Measurements from ENCODE around the gene PRODH2. TPM values are rescaled to one million over a fixed set of nuclear protein-coding genes. Genes with fewer than 3 reads are reported as not detected.

The PRODH2 gene
- total and polyA plus RNA-seq, 10 of the 15 experiments (the other 5 are each of a cell fraction or from before 2014, with no cell fraction given) = 0.07 TPM; not detected in 9

DNA sequence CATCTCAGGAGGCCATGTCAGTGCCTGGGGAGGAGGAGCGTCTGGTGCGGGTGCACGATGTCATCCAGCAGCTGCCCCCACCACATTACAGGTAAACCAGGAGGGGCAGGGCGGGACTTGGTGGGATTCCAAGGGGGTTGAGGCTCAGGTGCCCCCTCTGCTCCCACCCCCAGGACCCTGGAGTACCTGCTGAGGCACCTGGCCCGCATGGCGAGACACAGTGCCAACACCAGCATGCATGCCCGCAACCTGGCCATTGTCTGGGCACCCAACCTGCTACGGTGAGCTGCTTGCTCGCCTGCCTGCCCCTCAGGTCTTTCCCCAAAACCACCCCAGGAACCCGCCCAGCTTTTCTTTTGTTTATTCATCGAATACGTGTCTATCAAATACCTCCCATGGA, 30.1 kb downstream of the PRODH2 start:
- 81% methylated on average over 11 of the region's 12 CpGs for WGBS (ENCODE audit: insufficient coverage, insufficient replicate concordance, low lambda C conversion rate, missing lambda C conversion rate)
- intact Hi-C loops (cut with micrococcal nuclease; ENCODE audit: unreplicated experiment) = no loop called here
- H3K27ac ChIP-seq (ENCODE audit: control insufficient read depth, insufficient read depth) = no peak overlapping the region
- H2AFZ ChIP-seq (ENCODE audit: control insufficient read depth, low read depth, low read length) = no peak overlapping the region
- in situ Hi-C loops (cut with MboI) = no loop called here
- H3K4me1 ChIP-seq (ENCODE audit: control insufficient read depth, insufficient read depth, low read length) = no peaks in the 10 kb centered on the region
- no TSS peak for BruUV-seq (replicated peaks)
- TF ChIP-seq, protein P1, sequence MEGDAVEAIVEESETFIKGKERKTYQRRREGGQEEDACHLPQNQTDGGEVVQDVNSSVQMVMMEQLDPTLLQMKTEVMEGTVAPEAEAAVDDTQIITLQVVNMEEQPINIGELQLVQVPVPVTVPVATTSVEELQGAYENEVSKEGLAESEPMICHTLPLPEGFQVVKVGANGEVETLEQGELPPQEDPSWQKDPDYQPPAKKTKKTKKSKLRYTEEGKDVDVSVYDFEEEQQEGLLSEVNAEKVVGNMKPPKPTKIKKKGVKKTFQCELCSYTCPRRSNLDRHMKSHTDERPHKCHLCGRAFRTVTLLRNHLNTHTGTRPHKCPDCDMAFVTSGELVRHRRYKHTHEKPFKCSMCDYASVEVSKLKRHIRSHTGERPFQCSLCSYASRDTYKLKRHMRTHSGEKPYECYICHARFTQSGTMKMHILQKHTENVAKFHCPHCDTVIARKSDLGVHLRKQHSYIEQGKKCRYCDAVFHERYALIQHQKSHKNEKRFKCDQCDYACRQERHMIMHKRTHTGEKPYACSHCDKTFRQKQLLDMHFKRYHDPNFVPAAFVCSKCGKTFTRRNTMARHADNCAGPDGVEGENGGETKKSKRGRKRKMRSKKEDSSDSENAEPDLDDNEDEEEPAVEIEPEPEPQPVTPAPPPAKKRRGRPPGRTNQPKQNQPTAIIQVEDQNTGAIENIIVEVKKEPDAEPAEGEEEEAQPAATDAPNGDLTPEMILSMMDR (IDR thresholded peaks at IDR 0.05 in 2 of 3, conservative IDR thresholded peaks at IDR 0.05 in 1 of 3; ENCODE audit: control insufficient read depth in 2 of 3, extremely low read depth in 1 of 3, insufficient read depth in 1 of 3, low read depth in 3 of 3, low read length in 3 of 3) = no peak
- TF ChIP-seq, protein P2, sequence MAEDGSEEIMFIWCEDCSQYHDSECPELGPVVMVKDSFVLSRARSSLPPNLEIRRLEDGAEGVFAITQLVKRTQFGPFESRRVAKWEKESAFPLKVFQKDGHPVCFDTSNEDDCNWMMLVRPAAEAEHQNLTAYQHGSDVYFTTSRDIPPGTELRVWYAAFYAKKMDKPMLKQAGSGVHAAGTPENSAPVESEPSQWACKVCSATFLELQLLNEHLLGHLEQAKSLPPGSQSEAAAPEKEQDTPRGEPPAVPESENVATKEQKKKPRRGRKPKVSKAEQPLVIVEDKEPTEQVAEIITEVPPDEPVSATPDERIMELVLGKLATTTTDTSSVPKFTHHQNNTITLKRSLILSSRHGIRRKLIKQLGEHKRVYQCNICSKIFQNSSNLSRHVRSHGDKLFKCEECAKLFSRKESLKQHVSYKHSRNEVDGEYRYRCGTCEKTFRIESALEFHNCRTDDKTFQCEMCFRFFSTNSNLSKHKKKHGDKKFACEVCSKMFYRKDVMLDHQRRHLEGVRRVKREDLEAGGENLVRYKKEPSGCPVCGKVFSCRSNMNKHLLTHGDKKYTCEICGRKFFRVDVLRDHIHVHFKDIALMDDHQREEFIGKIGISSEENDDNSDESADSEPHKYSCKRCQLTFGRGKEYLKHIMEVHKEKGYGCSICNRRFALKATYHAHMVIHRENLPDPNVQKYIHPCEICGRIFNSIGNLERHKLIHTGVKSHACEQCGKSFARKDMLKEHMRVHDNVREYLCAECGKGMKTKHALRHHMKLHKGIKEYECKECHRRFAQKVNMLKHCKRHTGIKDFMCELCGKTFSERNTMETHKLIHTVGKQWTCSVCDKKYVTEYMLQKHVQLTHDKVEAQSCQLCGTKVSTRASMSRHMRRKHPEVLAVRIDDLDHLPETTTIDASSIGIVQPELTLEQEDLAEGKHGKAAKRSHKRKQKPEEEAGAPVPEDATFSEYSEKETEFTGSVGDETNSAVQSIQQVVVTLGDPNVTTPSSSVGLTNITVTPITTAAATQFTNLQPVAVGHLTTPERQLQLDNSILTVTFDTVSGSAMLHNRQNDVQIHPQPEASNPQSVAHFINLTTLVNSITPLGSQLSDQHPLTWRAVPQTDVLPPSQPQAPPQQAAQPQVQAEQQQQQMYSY (CRISPR knock-in tag; IDR thresholded peaks at IDR 0.05) = no peak
- no peak for TF ChIP-seq MEF2A (IDR thresholded peaks at IDR 0.05; ENCODE audit: insufficient read depth, low read depth, low read length)
- no peak for TF ChIP-seq NFYB (IDR thresholded peaks at IDR 0.05; ENCODE audit: insufficient read depth, low read depth, low read length)
- TF ChIP-seq, protein P3, sequence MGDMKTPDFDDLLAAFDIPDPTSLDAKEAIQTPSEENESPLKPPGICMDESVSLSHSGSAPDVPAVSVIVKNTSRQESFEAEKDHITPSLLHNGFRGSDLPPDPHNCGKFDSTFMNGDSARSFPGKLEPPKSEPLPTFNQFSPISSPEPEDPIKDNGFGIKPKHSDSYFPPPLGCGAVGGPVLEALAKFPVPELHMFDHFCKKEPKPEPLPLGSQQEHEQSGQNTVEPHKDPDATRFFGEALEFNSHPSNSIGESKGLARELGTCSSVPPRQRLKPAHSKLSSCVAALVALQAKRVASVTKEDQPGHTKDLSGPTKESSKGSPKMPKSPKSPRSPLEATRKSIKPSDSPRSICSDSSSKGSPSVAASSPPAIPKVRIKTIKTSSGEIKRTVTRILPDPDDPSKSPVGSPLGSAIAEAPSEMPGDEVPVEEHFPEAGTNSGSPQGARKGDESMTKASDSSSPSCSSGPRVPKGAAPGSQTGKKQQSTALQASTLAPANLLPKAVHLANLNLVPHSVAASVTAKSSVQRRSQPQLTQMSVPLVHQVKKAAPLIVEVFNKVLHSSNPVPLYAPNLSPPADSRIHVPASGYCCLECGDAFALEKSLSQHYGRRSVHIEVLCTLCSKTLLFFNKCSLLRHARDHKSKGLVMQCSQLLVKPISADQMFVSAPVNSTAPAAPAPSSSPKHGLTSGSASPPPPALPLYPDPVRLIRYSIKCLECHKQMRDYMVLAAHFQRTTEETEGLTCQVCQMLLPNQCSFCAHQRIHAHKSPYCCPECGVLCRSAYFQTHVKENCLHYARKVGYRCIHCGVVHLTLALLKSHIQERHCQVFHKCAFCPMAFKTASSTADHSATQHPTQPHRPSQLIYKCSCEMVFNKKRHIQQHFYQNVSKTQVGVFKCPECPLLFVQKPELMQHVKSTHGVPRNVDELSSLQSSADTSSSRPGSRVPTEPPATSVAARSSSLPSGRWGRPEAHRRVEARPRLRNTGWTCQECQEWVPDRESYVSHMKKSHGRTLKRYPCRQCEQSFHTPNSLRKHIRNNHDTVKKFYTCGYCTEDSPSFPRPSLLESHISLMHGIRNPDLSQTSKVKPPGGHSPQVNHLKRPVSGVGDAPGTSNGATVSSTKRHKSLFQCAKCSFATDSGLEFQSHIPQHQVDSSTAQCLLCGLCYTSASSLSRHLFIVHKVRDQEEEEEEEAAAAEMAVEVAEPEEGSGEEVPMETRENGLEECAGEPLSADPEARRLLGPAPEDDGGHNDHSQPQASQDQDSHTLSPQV (IDR thresholded peaks at IDR 0.05) = no peak
- no peak for TF ChIP-seq BHLHE40 (IDR thresholded peaks at IDR 0.05; ENCODE audit: borderline replicate concordance in 1 of 2, low read depth in 2 of 2, low read length in 1 of 2)
- no peaks in the 10 kb centered on the region for H3K27me3 ChIP-seq (replicated peaks in 1 of 2; ENCODE audit: control insufficient read depth in 2 of 2, insufficient read depth in 2 of 2, low read length in 1 of 2)
- no peak overlapping the region for H3K9ac ChIP-seq (ENCODE audit: control insufficient read depth, insufficient read depth, low read length)
- FAIRE-seq (no peak), DNase-seq (ENCODE audit: low read depth, low spot score) (no peak), ATAC-seq (no peak)
- no peaks in the 10 kb centered on the region; a peak in 1 of 4 replicates for H3K36me3 ChIP-seq (ENCODE audit: control insufficient read depth in 2 of 2, insufficient read depth in 2 of 2, low read length in 1 of 2)
- H3K4me2 ChIP-seq (ENCODE audit: control insufficient read depth, insufficient read depth) = no peak overlapping the region
- ChIA-PET SMC1A (ENCODE audit: uncharacterized antibody, unreplicated experiment) (no interaction called here), RAD21 (ENCODE audit: unreplicated experiment) (no interaction called here), CTCF (no interaction called here), POLR2A (no interaction called here)
- H3K9me3 ChIP-seq (replicated peaks; ENCODE audit: control insufficient read depth, insufficient read depth, low read length) = no peaks in the 10 kb centered on the region
- H3K4me3 ChIP-seq = no peak overlapping the region
- H4K20me1 ChIP-seq (ENCODE audit: control insufficient read depth, insufficient read depth) = no peaks in the 10 kb centered on the region
- H3K79me2 ChIP-seq (ENCODE audit: control insufficient read depth, insufficient read depth, low read length) = no peaks in the 10 kb centered on the region
